GM20000 (cell line): ENCODE results near the gene GREB1L.

Source experiments
- DNase-seq: peaks from one replicate; pipeline ENCODE4 v3.0.0; 2012; ENCODE audit warnings: low spot score
- CTCF ChIP-seq: IDR thresholded peaks from 2 replicates; pipeline ENCODE4 v1.5.1; 2012; ENCODE audit warnings: mild to moderate bottlenecking, control low read depth; ENCODE audit errors: extremely low read depth, missing control alignments

The GREB1L gene

GRCh38 chr18:21550510-21550970 lies 308.5 kb downstream of the GREB1L start:
- DNase-seq, result no peak
- TF ChIP-seq CTCF, result no peak

GRCh38 chr18:21557607-21558253 lies 315.7 kb downstream of the GREB1L start:
- TF ChIP-seq CTCF, result no peak

DNA sequence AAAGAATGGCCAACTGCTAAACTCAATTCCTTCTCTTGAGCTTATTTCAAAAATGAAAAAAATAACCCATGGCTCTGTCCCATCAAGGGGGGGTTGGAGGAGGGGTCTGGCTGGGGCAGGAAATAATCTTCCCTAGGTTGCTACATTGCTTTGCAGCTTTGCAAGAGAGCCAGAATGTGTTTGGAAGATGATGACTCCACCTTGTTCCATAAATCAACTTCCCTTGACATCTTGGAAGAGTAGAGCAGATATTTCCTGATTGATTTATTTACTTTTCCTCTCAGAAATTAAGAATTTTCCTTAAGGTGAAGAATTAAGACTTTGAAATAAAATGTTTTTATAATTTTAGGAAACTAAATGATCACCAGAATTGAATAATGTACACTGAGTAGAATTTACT lies 317.2 kb downstream of the GREB1L start:
- TF ChIP-seq CTCF, result no peak

More at GRCh38 chr18:21557607-21558253, 315.7 kb downstream of the GREB1L start:
- no peak for DNase-seq

DNA sequence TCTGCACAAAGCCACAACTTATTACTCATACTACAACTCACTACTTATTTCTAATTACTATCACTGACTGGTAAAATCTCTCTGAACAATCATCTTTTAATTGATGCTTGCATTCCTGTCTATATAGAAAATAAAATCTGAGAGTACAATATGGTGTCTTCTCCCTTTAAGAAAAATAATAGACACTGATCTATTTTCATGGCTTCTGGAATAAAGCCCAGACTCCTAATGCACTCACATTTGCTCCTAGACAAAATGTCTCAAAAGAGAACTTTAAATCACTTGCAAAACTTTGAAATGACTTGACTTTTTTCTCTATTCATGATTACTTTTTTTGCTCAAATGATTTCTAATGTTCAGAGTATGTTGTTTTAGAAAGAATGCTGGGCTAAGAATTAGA lies 329.7 kb downstream of the GREB1L start:
- TF ChIP-seq CTCF, result no peak
- no peak for DNase-seq

More for the DNA sequence above, 317.2 kb downstream of the GREB1L start:
- DNase-seq, result no peak
